Mesendoderm (in vitro differentiated cells): ENCODE measurements around the gene NAV2.

ENCODE experiments used
- DNase-seq: peaks from one replicate; pipeline ENCODE4 v3.0.0; 2013
- H2AK5ac ChIP-seq: 2 replicates; pipeline ENCODE4 v1.6.1; 2013; ENCODE audit warnings: low read length, inconsistent platforms
- H2BK120ac ChIP-seq: 2 replicates; pipeline ENCODE4 v1.6.1; 2013; ENCODE audit warnings: low read depth, mild to moderate bottlenecking, low read length, moderate library complexity, mixed read lengths
- H2BK15ac ChIP-seq: replicated peaks from 2 replicates; pipeline ENCODE4 v1.6.1; 2013; ENCODE audit warnings: low read depth, mild to moderate bottlenecking, moderate library complexity
- H2BK5ac ChIP-seq: 2 replicates; pipeline ENCODE4 v1.6.1; 2013; ENCODE audit warnings: low read length, inconsistent platforms
- H3K18ac ChIP-seq: 2 replicates; pipeline ENCODE4 v1.6.1; 2013; ENCODE audit warnings: mild to moderate bottlenecking, low read length, mixed read lengths
- H3K23ac ChIP-seq: one replicate; pipeline ENCODE4 v1.6.1; 2013; ENCODE audit warnings: low read length
- H3K27ac ChIP-seq: 2 replicates; pipeline ENCODE4 v1.5.1; 2013; ENCODE audit warnings: low read depth, mild to moderate bottlenecking, inconsistent platforms, low read length, moderate library complexity
- H3K27me3 ChIP-seq: 2 replicates; pipeline ENCODE4 v1.6.1; 2013; ENCODE audit warnings: low read length, control low read depth, mild to moderate bottlenecking, inconsistent platforms; ENCODE audit not compliant: insufficient read depth, poor library complexity
- H3K36me3 ChIP-seq: 2 replicates; pipeline ENCODE4 v1.6.1; 2013; ENCODE audit warnings: low read length, inconsistent platforms; ENCODE audit not compliant: control insufficient read depth, insufficient read depth
- H3K4ac ChIP-seq: one replicate; pipeline ENCODE4 v1.6.1; 2013; ENCODE audit warnings: low read depth, mild to moderate bottlenecking, low read length, moderate library complexity
- H3K4me1 ChIP-seq: 2 replicates; pipeline ENCODE4 v1.6.1; 2013; ENCODE audit warnings: low read depth, low read length, inconsistent platforms; ENCODE audit not compliant: control insufficient read depth
- H3K4me2 ChIP-seq: 2 replicates; pipeline ENCODE4 v1.6.1; 2013; ENCODE audit warnings: low read length
- H3K4me3 ChIP-seq: 2 replicates; pipeline ENCODE4 v1.5.1; 2013; ENCODE audit warnings: mild to moderate bottlenecking, low read length
- H3K56ac ChIP-seq: one replicate; pipeline ENCODE4 v1.6.1; 2013; ENCODE audit warnings: low read length
- H3K79me1 ChIP-seq: 2 replicates; pipeline ENCODE4 v1.6.1; 2013; ENCODE audit warnings: low read length, inconsistent platforms
- H3K79me2 ChIP-seq: 2 replicates; pipeline ENCODE4 v1.6.1; 2013; ENCODE audit warnings: mild to moderate bottlenecking, low read length; ENCODE audit not compliant: control insufficient read depth, insufficient read depth
- H3K9ac ChIP-seq: 2 replicates; pipeline ENCODE4 v1.6.1; 2013; ENCODE audit warnings: low read length, inconsistent platforms
- H4K5ac ChIP-seq: one replicate; pipeline ENCODE4 v1.6.1; 2013; ENCODE audit warnings: low read length
- H4K8ac ChIP-seq: one replicate; pipeline ENCODE4 v1.6.1; 2013; ENCODE audit warnings: low read depth, mild to moderate bottlenecking, control low read depth, low read length, moderate library complexity
- WGBS: extraction: QIAGEN DNeasy Blood & Tissue Kit; methylation state at CpG from one replicate; pipeline ENCODE4 v1.1.7; 2013; ENCODE audit warnings: low lambda C conversion rate, missing lambda C conversion rate; ENCODE audit not compliant: insufficient coverage; ENCODE audit errors: extremely low coverage; 5-methylcytosine and 5-hydroxymethylcytosine counted together

Gene NAV2

GRCh38 chr11:19683862-19684491 lies 28.7 kb upstream of the NAV2 start:
- Histone ChIP-seq H3K18ac (no peak overlapping the region), H2BK5ac (no peak overlapping the region), H3K9ac (no peak overlapping the region), H3K79me2 (no peaks in the 10 kb centered on the region), H3K27me3 (no peaks in the 10 kb centered on the region), H3K56ac (no peak overlapping the region), H3K27ac (no peak overlapping the region), H4K5ac (no peak overlapping the region), H3K4me3 (no peak overlapping the region), H3K79me1 (no peaks in the 10 kb centered on the region), H2BK15ac (no peak overlapping the region), H4K8ac (no peak overlapping the region), H2AK5ac (no peak overlapping the region), H3K4me2 (no peak overlapping the region), H3K36me3 (no peaks in the 10 kb centered on the region), H3K4me1 (no peaks in the 10 kb centered on the region), H2BK120ac (no peak overlapping the region), H3K23ac (no peak overlapping the region), H3K4ac (no peak overlapping the region)
- no CpG with 5 or more reads among the region's 2 CpGs for WGBS
- DNase-seq: no peak

GRCh38 chr11:19686234-19686633 lies 26.4 kb upstream of the NAV2 start:
- H2AK5ac ChIP-seq: no peak overlapping the region
- no CpG with 5 or more reads among the region's 1 CpG for WGBS
- no peak overlapping the region for H2BK15ac ChIP-seq
- H3K36me3 ChIP-seq: no peaks in the 10 kb centered on the region
- no peaks in the 10 kb centered on the region for H3K4me1 ChIP-seq
- no peaks in the 10 kb centered on the region for H3K79me2 ChIP-seq
- no peak overlapping the region for H3K18ac ChIP-seq
- H3K79me1 ChIP-seq: no peaks in the 10 kb centered on the region
- H3K4ac ChIP-seq: no peak overlapping the region
- H3K27me3 ChIP-seq: no peaks in the 10 kb centered on the region
- DNase-seq: no peak
- H3K56ac ChIP-seq: no peak overlapping the region
- no peak overlapping the region for H3K4me3 ChIP-seq
- H3K23ac ChIP-seq: no peak overlapping the region
- H3K9ac ChIP-seq: no peak overlapping the region
- H4K5ac ChIP-seq: no peak overlapping the region
- H3K27ac ChIP-seq: no peak overlapping the region
- no peak overlapping the region for H2BK5ac ChIP-seq
- no peak overlapping the region for H4K8ac ChIP-seq
- H3K4me2 ChIP-seq: no peak overlapping the region
- H2BK120ac ChIP-seq: no peak overlapping the region

DNA sequence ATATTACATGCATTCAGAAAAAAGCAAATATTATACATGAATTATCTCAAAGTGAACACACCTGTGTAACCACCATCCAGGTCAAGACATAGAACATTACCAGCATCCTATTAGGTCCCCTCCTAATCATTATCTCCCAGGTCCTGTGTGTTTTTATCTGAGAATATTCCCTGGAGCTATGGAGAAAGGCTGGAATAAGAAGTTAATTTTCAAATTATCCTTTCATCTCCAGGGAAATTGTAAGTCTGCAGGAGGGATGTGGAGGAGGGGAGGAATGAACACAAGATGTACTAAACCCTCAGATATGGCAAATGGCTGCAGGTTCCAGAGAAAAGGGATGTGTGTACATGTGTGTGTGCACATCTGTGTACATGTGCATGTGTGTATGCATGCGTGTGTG lies 25.2 kb upstream of the NAV2 start:
- no peak overlapping the region for H3K56ac ChIP-seq
- H4K5ac ChIP-seq: no peak overlapping the region
- no peaks in the 10 kb centered on the region for H3K36me3 ChIP-seq
- no peak overlapping the region for H2BK15ac ChIP-seq
- no peak for DNase-seq
- no CpG with 5 or more reads among the region's 1 CpG for WGBS
- no peak overlapping the region for H3K4me2 ChIP-seq
- no peak overlapping the region for H3K27ac ChIP-seq
- H3K27me3 ChIP-seq: no peaks in the 10 kb centered on the region
- H2AK5ac ChIP-seq: no peak overlapping the region
- no peak overlapping the region for H3K23ac ChIP-seq
- no peak overlapping the region for H3K9ac ChIP-seq
- H3K18ac ChIP-seq: no peak overlapping the region
- no peaks in the 10 kb centered on the region for H3K4me1 ChIP-seq
- H3K79me1 ChIP-seq: no peaks in the 10 kb centered on the region
- no peak overlapping the region for H3K4ac ChIP-seq
- no peak overlapping the region for H4K8ac ChIP-seq
- H2BK120ac ChIP-seq: no peak overlapping the region
- no peaks in the 10 kb centered on the region for H3K79me2 ChIP-seq
- H3K4me3 ChIP-seq: no peak overlapping the region
- H2BK5ac ChIP-seq: no peak overlapping the region

GRCh38 chr11:19689281-19690000 lies 23.2 kb upstream of the NAV2 start:
- Histone ChIP-seq H3K56ac (no peak overlapping the region), H3K79me1 (no peaks in the 10 kb centered on the region), H3K4me1 (no peaks in the 10 kb centered on the region), H3K27ac (no peak overlapping the region), H4K8ac (no peak overlapping the region), H3K23ac (no peak overlapping the region), H2BK120ac (no peak overlapping the region), H3K4me2 (no peak overlapping the region), H3K27me3 (no peaks in the 10 kb centered on the region), H2BK15ac (no peak overlapping the region), H3K4ac (no peak overlapping the region), H3K9ac (no peak overlapping the region), H3K79me2 (no peaks in the 10 kb centered on the region), H2BK5ac (no peak overlapping the region), H2AK5ac (no peak overlapping the region), H3K18ac (no peak overlapping the region), H3K4me3 (no peak overlapping the region), H3K36me3 (no peaks in the 10 kb centered on the region), H4K5ac (no peak overlapping the region)
- no CpG with 5 or more reads among the region's 8 CpGs for WGBS
- no peak for DNase-seq

- Histone ChIP-seq H3K4me3 (no peak overlapping the region), H2BK120ac (no peak overlapping the region), H3K4me2 (no peak overlapping the region), H2BK15ac (no peak overlapping the region), H4K5ac (no peak overlapping the region), H3K9ac (no peak overlapping the region), H4K8ac (no peak overlapping the region), H2AK5ac (no peak overlapping the region), H3K18ac (no peak overlapping the region), H3K23ac (no peak overlapping the region), H3K4ac (no peak overlapping the region), H3K27me3 (no peaks in the 10 kb centered on the region), H3K36me3 (no peaks in the 10 kb centered on the region), H3K79me2 (no peaks in the 10 kb centered on the region), H3K27ac (no peak overlapping the region), H2BK5ac (no peak overlapping the region), H3K79me1 (no peaks in the 10 kb centered on the region), H3K56ac (no peak overlapping the region), H3K4me1 (no peaks in the 10 kb centered on the region)
- DNase-seq: no peak
- WGBS: no CpG with 5 or more reads among the region's 2 CpGs
Observed at GRCh38 chr11:19690885-19691284, 21.8 kb upstream of the NAV2 start.
